Skin epidermis (tissue), 12 donors: ENCODE results near the gene TRIM38.

Source experiments
- H3K27ac ChIP-seq, 21 experiments: fragments of 200-600 bp; sonication (generic) in 11 of 21; one replicate each; pipeline ENCODE4 v1.5.0; 2020; ENCODE audit warnings: mild to moderate bottlenecking in 3 of 21, inconsistent platforms in 2 of 21, moderate library complexity in 2 of 21
- H3K4me3 ChIP-seq, 7 experiments: fragments of 200-600 bp; sonication (generic) in 2 of 7; one replicate each; pipeline ENCODE4 v1.5.0; 2020; ENCODE audit warnings: inconsistent platforms in 2 of 7, mild to moderate bottlenecking in 2 of 7, moderate library complexity in 1 of 7

Gene TRIM38

DNA sequence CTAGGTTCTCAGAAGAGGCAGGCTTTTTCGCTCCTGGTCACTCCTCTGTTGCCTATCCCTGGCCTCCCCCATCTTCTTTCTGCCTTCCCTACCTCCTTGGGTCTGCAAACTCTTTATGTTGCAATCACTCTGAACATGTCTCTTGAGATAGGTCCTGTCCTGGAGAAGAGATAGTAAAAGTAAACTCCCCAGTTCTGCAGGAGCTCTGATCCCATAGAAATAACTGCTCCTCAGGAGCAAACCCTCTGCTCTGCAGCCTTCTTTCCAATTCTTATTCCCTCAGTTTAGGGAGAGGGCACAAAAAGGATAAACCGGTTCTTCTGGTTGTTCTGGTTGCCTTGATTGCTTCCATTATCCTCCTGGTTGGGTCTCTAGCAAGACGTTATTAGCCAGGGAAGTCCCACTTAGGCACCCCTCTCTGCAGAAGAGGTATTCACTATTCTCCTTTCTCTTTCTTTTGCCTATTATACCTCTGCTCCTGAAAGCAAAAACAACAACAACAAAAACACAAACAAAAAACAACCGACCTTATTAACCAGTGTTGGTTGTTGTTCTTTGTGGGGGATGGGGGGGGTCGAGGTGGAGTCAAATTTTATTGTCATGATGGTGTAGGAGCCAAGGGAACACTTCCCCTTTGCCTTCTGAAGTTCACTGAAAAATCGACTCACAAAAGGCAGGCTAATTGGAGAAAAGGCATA lies 973 bp downstream of the TRIM38 start:
- Histone ChIP-seq H3K4me3 (peak overlapping the region; percentile 52 to 75 (median 57)), H3K27ac (peak overlapping the region in 20 of 21 experiments; percentile 87 to 99 (median 94))

DNA sequence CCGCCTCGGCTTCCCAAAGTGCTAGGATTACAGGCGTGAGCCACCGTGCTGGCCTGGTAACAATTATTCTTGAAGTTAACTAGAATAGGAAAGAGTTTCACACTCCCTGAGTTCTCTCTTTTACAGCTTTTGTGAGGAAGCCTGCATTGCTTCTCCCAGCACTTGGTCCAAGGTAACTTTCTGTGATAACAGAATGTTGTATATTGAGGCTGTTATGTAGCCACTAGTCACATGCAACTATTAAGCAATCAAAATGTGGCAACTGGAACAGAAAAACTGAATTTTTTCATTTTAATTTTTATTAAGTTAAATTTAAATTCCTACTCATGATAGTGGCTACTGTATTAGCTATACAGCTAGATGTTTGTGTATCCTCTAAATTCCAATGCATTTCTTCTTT lies 2.5 kb downstream of the TRIM38 start:
- no peak overlapping the region for H3K4me3 ChIP-seq
- H3K27ac ChIP-seq = peak overlapping the region in 1 of 21 experiments; percentile 87

DNA sequence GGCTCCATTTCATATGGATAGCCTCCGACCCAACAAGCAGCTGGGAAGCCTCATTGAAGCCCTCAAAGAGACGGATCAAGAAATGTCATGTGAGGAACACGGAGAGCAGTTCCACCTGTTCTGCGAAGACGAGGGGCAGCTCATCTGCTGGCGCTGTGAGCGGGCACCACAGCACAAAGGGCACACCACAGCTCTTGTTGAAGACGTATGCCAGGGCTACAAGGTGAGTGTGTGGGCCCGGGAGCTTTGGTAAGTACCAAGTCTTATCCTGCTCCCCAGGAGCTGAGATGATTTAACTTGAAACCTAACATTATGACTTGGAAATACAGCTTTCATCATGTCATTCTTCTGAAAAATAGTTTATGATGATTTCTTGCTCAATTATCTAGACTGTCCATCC lies 4.1 kb downstream of the TRIM38 start:
- Histone ChIP-seq H3K27ac (no peak overlapping the region), H3K4me3 (peak overlapping the region in 1 of 7 experiments; percentile 2)

DNA sequence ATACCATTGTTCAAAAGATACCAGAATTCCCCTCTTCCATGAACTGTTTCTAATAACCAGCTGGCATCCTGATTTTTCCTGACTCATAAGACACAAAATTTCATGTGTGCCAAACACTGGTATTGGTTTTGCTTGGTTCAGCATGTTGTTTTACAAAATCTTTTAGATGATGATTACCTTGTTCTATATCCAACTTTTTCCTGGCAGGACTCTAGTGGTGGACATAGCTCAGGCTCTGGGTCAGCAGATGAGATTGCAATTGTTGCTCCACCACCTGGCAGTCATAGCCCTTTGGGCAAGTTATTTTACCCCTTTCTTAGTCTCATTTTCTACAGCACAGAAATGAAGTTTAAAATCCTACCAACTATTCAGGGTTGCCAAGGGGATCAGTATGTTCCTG lies 6.2 kb downstream of the TRIM38 start:
- Histone ChIP-seq H3K27ac (peak overlapping the region in 1 of 21 experiments; percentile 7), H3K4me3 (no peak overlapping the region)

DNA sequence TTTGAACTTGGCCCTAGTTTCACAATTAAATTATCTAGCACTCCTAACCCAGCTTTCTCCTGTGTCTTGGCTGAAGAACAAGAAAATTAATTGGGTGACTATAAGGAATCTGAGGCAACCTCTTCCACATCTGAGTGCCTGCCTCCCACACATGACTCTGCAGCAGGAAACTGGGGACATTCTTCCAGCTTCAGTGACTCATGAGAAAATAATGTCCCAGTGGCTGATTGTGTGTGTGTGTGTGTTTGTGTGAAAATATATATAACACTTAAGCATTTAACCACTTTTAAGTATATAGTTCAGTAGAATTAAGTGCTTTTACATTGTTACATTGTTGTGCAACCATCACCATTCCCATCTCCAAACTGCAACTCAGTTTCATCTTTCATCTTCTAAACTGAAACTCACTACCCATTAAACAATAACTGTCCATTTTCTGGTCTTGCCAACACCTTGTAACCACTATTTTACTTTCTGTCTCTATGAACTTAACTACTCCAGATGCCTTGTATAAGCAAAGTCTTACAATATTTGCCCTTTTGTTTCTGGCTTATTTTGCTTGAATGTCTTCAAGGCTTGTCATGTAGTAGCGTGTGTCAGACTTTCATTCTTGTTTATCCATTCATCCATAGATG lies 8.7 kb downstream of the TRIM38 start:
- Histone ChIP-seq H3K27ac (peak overlapping the region in 3 of 21 experiments; percentile 30 to 57 (median 37)), H3K4me3 (no peak overlapping the region)

DNA sequence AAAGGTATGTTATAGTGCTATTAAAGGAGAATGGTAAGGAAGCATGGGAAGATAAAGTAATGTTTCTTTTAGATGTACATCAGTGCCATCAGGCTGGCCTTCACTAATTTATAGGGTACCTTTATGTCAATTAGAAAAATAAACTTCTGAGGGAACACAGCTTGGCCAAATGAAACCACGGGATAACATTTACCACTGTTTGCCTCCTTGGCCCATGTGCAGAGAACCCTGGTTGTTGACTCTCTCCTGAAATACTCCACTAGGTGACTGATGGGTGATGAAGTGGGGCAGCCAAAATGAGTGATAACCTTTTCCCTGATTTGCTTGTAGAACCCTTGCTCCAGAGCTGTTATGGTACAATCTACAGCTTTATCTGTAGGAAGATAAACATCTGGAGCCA lies 9.5 kb downstream of the TRIM38 start:
- H3K4me3 ChIP-seq = no peak overlapping the region
- H3K27ac ChIP-seq = peak overlapping the region in 2 of 21 experiments; percentile 37 to 57

DNA sequence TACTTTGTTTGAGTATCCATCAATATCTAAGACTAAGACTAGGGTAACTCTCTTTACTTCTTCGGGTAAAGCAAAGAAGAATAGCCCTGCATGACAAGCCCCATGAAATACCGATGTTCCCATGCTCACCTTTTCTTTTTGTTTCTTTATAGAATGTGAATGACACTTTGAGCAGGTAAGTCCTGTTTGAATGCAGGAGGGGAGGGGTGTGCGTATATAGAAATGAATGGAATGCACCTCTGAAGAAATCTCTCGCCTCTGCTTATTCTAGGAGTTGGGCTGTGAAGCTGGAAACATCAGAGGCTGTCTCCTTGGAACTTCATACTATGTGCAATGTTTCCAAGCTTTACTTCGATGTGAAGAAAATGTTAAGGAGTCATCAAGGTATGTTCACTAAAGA lies 10.3 kb downstream of the TRIM38 start:
- H3K4me3 ChIP-seq = no peak overlapping the region
- H3K27ac ChIP-seq = no peak overlapping the region

DNA sequence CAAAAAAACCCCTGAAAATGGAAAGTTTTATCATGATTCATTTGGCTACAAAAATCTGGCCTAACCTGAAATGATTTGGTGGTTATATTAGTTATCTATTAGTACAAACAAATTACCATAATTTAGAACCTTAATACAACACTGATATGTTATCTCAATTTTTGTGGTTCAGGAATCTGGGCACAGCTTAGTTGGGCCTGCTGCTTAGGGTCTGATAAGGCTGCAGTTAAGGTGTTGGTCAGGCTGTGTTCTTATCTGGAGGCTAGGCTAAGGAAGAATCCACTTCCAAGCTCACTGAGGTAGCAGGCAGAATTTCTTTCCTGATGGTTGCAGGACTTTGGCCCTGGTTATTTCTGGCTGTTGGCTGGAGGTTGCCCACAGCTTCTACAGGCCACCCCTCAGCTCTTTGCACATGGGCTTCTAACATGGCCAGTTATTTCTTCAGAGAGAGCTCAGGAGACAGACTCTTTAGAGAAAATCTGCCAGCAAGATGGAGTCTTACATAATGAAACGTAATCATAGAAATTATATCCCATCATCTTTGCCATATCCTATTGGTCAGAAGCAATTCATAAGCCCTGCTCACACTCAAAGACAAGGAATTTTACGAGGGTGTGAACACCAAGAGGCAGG lies 11.4 kb downstream of the TRIM38 start:
- Histone ChIP-seq H3K4me3 (no peak overlapping the region), H3K27ac (no peak overlapping the region)

DNA sequence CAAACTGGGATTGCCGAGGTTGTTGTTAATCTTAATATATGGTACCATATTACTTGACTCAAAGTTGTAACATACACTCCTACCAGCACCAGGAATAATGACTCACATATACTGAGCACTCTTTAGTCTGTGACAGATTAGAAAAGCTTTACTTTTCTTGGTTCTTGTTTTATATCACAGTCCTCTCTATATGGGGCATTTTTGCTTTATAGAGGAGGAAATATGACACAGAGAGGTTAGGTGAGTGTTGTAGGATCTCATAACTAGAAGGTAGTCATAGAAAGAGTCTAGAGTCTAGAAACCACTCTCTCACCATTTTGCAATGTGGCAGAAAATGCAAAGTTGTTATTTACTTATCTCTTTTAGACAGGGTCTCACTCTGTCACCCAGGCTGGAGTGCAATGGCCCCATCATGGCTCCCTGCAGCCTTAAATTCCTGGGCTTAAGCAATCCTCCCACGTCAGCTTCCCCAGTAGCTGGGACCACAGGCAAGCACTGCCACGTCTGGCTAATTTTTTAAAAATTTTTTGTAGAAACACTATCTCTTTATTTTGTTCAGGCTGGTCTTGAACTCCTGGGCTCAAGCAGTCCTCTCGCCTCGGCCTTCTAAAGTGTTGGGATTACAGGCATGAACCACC lies 13.4 kb downstream of the TRIM38 start:
- H3K27ac ChIP-seq = no peak overlapping the region

DNA sequence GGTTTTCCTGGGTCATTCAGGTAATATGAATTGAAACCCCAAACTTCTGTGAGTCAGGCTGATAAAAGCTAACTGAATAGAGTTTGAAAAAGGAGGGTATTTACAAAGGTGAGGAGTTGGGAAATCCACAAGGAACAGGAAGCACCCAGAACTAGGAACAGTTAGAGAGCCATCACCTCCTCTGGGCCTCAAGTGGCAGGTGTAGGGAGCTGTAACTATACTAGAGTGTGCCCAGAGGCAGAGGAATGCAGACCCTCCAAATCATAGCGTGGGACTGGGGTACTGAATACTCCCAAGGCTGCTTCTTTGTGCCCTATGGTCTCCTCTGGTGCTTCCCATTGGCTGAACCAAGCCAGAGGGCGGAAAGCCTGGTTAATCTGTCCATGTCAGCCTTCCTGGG lies 18.3 kb downstream of the TRIM38 start:
- Histone ChIP-seq H3K27ac (no peak overlapping the region), H3K4me3 (no peak overlapping the region)

More for the DNA sequence above, 13.4 kb downstream of the TRIM38 start:
- H3K4me3 ChIP-seq = no peak overlapping the region

DNA sequence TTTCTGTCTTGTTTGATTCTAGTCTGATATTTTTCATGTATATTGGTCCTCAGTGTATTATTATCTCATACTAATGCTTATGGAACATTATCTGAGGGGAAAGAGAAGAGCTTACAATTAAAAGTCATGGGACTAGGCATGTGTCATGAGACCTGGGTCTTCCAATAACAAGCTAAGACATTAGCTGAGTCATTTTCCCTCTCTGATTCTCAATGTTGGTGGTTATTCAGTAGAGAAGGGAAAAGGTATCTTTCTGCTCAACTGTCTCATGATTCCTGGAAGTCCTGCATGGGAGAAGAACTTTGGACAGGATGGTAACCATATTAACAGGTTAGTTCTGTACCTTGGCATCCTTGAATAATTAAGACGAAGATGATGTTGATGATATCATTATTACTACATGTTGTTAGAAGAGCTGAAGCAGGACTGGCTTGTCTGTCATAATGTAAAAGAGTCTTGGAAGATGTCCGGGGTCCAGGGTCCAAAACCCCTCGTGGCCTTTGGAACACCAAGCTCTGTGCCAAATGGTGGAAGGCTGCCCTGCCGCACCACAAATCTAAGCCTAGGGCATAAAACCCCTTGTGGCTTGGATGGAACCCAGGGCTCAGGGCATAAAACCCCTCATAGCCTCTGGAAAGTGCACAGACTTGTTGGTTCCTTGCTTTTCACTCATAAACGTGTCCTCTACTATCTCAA lies 19.1 kb downstream of the TRIM38 start:
- no peak overlapping the region for H3K4me3 ChIP-seq

DNA sequence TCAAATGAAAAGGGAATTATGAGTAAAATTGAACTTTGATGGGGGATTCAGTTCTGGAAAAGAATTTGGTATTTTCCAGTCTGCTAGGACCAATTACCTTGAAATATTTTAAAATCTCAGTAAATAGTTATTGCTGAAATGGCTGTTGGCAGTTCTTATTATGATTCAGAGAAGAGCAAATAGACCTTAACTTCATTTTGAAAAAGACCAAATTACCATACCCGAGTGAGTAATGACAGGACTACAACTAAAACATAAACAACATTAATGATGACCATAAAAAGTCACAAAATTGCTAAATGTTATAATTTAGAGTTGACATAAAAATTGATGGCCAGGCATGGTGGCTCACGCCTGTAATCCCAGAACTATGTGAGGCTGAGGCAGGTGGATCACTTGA lies 21.7 kb downstream of the TRIM38 start:
- no peak overlapping the region for H3K4me3 ChIP-seq
- H3K27ac ChIP-seq = no peak overlapping the region

More for the DNA sequence above, 19.1 kb downstream of the TRIM38 start:
- no peak overlapping the region for H3K27ac ChIP-seq

DNA sequence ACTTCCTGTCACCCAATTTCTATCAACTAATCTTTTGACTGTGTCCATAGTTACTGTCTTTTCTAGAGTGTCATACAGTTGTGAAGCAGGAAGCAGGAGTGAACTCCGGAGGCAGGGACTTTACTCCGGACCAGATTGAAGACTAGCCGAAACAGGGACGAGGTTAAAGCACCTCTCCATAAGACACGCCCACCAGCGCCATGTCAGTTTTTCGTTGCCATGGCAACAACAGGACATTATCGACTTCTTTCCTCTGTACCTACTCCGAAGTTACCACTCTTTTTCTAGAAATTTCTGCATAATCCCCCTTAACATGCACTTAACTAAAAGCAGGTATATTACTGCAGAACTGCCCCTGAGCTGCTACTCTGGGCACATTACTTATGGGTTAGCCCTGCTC lies 25.2 kb downstream of the TRIM38 start:
- Histone ChIP-seq H3K27ac (no peak overlapping the region), H3K4me3 (no peak overlapping the region)

DNA sequence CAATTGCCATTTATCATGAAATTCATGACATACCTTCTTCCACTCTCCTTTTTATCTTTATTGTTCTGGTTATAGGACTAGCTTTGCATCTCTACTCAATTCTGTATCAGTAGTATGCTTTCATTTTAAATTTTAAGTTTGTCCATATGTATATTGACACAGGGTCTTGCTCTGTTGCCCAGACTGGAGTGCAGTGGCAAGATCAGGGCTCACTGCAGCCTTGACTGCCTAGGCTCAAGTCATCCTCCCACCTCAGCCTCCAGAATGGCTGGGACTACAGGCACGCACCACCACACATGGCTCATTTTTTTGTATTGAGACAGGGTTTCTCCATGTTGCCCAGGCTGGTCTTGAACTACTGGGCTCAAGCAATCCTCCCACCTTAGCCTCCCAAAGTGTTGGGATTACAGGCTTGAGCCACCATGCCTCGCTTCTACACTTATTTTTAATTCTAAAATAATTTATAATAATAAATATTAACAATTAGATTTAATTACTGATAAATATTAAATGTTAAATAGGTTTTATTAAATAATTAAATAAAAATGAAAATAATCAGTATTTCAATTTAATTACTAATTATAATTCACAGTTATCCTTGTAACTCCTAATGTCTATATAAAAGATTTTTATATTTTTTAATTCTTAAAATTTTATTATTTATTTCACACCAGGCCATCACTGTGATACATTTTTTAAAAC lies 27.7 kb downstream of the TRIM38 start:
- no peak overlapping the region for H3K27ac ChIP-seq
- H3K4me3 ChIP-seq = no peak overlapping the region

DNA sequence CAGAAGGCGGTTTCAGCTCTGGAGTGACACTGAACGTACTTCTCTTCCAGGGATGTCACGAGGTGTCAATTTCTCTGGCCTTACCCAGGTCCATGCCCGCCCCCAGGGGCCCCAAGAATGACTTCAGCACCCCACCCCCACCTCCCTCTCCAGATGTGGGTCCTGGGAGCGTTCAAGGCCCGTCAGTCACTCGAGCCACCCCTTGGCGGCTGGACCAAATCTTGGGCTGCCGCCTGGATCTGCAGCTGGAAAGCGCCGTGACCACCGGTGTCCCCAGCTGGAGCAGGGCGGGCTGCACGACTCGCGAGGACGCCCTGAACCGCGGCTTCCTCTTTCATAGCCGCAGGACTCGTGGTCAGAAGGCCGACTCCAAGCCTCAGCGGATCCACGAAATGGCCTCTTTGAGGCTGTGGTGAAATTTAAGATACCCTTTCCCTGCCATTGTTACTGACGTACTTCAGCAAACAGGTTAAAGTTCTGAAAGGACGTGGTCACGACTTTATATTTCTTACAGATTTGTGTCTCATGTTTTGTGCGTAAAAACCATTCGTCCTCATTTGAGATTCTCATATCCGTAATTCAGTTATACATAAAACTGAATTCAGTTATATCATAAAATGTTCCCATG lies 29.3 kb downstream of the TRIM38 start:
- H3K4me3 ChIP-seq = peak overlapping the region; percentile 42 to 62 (median 50)
- H3K27ac ChIP-seq = peak overlapping the region in 20 of 21 experiments; percentile 67 to 91 (median 83)

DNA sequence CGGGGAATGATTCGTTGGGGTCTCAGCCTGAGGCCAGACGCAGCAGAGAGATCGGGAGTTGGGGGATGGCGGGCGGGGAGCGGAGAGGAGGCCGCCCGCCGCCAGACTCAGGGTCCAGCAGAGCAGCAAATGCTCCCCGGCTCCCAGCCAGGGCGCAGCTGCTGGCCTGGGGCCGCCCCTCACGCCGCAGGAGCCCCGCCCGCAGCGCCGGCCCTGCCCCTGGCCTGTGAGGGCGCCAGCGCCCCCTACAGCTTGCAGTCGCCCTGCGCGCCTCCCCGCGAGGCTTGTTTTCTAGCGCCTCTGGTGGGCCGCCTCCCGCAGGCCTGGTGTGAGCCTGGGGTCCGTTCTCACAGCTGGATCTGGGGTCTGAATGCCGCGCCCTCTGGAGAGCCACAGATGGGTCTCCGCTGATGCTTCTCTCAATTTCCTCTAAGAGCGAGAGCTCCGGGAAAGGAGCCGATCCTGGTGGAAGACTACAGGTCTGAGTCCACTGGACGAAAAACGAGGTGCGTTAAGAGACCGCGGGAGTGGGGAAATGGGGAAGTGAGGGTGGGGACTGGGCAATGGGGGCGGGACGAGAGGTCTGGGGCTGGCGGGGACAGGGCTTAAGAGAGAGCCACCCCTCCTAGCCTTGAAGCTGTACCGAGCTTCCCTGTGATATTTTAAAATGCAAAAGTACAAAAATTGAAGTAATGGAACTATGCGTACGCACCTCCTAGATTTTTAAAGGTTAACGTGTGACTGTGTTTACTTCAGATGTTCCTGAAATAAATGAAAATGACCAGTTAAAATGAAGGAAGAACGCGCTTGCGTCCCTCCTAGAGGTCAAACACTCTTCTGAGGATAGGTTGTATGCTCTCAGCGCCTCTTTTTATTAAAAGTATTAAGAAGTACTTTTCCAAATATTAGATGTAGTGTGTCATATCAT lies 30.1 kb downstream of the TRIM38 start:
- peak overlapping the region; percentile 9 to 91 (median 83) for H3K27ac ChIP-seq
- H3K4me3 ChIP-seq = peak overlapping the region; percentile 42 to 62 (median 50)

DNA sequence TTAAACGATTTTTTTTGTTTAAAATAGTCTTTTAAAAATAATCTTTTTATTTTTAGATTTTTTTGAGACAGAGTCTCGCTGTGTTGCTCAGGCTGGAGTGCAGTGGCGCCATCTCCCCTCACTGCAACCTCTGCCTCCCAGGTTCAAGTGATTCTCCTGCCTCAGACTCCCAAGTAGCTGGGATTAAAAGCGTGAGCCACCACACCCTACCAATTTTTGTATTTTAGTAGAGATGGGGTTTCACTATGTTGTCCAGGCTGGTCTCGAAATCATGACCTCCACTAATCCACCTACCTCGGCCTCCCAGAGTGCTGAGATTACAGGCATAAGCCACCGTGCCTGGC lies 30.7 kb downstream of the TRIM38 start:
- Histone ChIP-seq H3K27ac (peak overlapping the region in 13 of 21 experiments; percentile 9 to 91 (median 84)), H3K4me3 (peak overlapping the region; percentile 42 to 62 (median 50))

DNA sequence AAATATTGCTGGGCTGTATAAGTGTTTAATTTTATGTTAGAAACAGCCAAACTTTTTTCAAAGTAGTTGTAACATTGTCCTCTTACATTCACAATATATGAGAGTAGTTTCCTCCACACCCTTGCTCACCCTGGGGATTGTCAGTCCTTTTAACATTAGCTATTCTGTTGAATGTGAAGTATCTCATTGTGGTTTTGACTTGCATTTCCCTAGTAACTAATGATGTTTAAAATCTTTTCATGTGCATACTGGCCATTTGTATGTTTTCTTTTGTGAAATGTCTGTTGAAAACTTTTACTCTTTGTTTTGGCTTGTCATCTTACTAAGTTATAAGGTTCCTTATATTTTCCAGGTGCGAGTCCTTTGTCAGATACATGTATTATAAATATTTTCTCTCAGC lies 32.9 kb downstream of the TRIM38 start:
- H3K4me3 ChIP-seq = no peak overlapping the region
- H3K27ac ChIP-seq = no peak overlapping the region
